ENCODE results near the gene SF3B2.

Gene SF3B2

DNA sequence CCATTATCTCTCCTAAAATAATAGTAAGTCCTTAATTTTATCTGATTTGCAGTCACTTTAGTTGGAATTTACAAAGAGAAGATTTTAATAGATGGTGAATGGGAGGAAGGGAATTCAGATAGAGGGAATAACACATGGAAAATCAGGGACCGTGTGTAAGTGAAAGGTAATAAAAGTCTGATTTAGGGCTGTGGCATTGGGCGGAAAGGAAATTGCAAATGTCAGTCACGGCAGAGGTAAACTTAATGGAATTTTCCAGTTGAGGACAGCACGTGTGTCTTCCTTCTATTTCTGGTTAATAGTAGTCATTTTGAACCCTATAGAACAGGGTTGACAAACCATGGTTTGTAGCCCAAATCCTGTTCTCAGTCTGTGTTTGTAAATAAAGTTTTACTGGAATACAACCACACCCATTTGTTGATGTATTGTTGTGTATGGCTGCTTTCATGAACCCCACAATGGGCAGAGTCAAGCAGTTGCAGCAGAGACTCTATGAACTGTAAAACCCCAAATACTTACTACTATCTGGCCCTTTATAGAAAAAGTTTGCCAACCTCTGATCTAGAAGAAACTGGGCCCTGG lies 52.0 kb downstream of the SF3B2 start:
- H3K4me3 ChIP-seq (ENCODE audit: low read depth, low read length), result no peak overlapping the region
- DNase-seq (ENCODE audit: low read depth), result no peak
- no peak for TF ChIP-seq MYC (IDR thresholded peaks at IDR 0.05; ENCODE audit: low read depth, low read length)
- TF ChIP-seq POLR2A (IDR thresholded peaks at IDR 0.05; ENCODE audit: extremely low read depth, insufficient read length), result no peak

DNA sequence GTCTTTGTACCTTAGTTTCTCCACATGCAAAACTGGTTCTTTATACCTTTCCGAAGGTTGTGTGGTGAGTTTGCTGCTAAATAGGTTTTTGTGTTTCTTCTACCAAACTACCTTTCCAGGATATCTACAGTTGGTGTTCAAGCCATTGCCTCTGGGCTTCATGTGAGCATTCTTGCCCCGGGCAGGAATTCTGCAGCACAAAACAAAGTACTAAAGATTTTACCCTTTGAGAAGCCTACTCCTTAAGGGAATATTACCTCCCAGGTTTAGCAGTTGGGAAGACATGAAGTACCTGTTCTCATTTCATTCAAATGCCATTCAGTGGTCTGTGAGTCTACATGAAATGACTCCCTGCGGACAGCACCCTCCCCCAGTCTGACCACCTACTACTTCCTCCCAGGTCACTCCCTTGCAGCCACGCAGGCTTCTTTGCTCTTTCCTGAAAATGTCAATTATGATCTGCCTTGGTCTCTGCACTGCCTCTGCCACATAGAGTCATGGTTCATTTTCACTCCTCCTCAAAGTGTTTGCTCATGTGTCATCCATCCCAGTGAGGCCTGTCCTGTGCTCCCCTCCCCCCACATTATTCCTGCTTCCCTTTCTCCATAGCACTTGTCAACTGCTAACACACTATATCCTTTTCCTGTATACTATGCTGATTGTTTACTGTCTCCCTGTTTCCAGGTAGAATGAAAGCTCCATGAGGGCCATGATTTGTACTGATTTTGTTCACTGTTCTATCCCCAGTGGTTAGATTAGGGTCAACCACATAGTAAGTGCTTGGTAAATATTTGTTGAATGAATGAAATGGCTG lies 54.8 kb downstream of the SF3B2 start:
- peak; percentile 70 for DNase-seq (ENCODE audit: low read depth)

DNA sequence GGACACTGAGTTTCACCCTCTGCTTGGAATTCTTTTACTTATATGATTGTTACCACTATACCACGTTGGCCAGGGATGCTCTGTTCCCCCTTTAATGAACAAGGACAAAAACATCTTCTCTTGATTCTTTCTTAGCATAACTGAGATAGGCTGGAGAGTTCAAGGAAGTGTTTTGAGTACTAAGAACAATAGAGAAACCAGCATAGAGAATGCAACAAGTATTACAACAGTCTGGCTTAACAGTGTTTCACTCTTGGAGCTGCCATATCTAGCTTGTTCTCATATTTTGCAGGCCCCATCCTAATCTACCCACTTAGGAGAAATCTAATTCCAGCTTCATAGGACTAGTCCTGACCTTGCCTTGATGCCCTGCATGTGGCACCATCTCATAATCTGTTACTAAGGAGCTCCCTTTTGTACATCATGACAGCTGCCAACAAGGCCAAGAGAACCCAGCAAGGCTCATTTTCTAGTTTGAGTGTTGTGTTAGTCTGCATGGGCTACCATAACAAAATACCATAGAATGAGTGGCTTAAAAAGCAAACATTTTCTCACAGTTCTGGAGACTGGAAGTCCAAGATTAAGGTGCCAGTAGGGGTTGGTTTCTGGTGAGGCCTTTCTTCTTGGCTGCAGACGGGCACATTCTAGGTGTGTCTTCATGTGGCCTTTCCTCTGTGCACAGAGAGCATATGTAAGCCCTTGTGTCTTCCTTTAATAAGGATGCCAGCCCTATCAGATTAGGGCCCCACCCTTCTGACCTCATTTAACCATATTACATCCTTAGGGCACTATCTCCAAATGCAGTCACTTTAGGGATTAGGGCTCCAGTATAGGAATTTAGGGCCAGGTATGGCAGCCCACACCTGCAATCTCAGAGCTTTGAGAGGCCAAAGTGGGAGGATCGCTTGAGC lies 55.7 kb downstream of the SF3B2 start:
- DNase-seq (ENCODE audit: low read depth), result no peak
- TF ChIP-seq, protein P1, sequence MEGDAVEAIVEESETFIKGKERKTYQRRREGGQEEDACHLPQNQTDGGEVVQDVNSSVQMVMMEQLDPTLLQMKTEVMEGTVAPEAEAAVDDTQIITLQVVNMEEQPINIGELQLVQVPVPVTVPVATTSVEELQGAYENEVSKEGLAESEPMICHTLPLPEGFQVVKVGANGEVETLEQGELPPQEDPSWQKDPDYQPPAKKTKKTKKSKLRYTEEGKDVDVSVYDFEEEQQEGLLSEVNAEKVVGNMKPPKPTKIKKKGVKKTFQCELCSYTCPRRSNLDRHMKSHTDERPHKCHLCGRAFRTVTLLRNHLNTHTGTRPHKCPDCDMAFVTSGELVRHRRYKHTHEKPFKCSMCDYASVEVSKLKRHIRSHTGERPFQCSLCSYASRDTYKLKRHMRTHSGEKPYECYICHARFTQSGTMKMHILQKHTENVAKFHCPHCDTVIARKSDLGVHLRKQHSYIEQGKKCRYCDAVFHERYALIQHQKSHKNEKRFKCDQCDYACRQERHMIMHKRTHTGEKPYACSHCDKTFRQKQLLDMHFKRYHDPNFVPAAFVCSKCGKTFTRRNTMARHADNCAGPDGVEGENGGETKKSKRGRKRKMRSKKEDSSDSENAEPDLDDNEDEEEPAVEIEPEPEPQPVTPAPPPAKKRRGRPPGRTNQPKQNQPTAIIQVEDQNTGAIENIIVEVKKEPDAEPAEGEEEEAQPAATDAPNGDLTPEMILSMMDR (IDR thresholded peaks at IDR 0.05; ENCODE audit: low read depth, low read length), result no peak
- TF ChIP-seq, protein P2, sequence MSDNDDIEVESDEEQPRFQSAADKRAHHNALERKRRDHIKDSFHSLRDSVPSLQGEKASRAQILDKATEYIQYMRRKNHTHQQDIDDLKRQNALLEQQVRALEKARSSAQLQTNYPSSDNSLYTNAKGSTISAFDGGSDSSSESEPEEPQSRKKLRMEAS (IDR thresholded peaks at IDR 0.05; ENCODE audit: low read depth, low read length), result no peak
- no peak for TF ChIP-seq MYC (IDR thresholded peaks at IDR 0.05; ENCODE audit: low read depth, low read length)
- no peak overlapping the region for H3K4me3 ChIP-seq (ENCODE audit: low read depth, low read length)

More for the DNA sequence above, 54.8 kb downstream of the SF3B2 start:
- TF ChIP-seq POLR2A (IDR thresholded peaks at IDR 0.05; ENCODE audit: extremely low read depth, insufficient read length), result no peak
- TF ChIP-seq, protein P2 (IDR thresholded peaks at IDR 0.05; ENCODE audit: low read depth, low read length), result 0 out of 2 replicates have a peak, but pooled peaks have one; percentile 6
- no peak overlapping the region for H3K4me3 ChIP-seq (ENCODE audit: low read depth, low read length)

DNA sequence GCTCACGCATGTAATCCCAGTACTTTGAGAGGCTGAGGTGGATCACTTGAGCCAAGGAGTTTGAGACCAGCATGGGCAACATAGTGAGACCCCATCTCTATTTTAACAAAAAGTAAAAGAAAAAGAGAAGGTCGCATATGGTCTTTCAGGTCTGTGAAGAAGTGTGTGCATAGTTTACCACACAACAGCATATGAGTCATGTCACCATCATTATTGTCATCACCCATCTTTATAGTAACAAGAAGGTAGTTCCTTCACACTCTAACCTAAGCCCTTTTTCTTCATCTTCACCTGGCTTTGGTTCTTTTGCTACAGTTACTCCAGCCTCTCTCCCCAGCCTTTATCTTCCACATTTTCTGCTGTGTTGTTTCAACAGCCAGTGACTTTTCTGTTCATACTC lies 57.1 kb downstream of the SF3B2 start:
- TF ChIP-seq, protein P1 (IDR thresholded peaks at IDR 0.05; ENCODE audit: low read depth, low read length), result no peak
- TF ChIP-seq POLR2A (IDR thresholded peaks at IDR 0.05; ENCODE audit: extremely low read depth, insufficient read length) (no peak), MYC (IDR thresholded peaks at IDR 0.05; ENCODE audit: low read depth, low read length) (no peak)
- TF ChIP-seq, protein P2 (IDR thresholded peaks at IDR 0.05; ENCODE audit: low read depth, low read length), result no peak
- DNase-seq (ENCODE audit: low read depth), result no peak
- no peak overlapping the region for H3K4me3 ChIP-seq (ENCODE audit: low read depth, low read length)

DNA sequence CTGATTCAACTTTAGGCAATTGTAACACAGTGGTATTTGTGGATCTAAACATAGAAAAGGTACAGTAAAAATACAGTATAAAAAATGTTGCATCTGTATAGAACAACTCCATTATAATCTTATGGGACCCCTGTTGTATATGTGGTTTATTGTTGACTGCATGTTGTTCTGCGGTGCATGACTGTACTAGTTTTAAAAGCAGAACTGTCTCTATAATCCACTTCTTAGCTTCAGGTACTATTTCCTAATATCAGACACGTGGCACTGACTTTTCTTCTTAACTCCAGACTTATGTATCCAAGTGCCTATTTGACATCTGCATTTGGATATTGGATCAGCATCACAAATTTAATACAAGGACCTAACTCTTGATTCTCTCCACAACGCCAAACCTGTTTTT lies 59.0 kb downstream of the SF3B2 start:
- DNase-seq (ENCODE audit: low read depth), result no peak
- TF ChIP-seq MYC (IDR thresholded peaks at IDR 0.05; ENCODE audit: low read depth, low read length), result no peak
- TF ChIP-seq, protein P1 (IDR thresholded peaks at IDR 0.05; ENCODE audit: low read depth, low read length), result no peak
- TF ChIP-seq, protein P2 (IDR thresholded peaks at IDR 0.05; ENCODE audit: low read depth, low read length), result no peak
- no peak for TF ChIP-seq POLR2A (IDR thresholded peaks at IDR 0.05; ENCODE audit: extremely low read depth, insufficient read length)
- no peak overlapping the region for H3K4me3 ChIP-seq (ENCODE audit: low read depth, low read length)

DNA sequence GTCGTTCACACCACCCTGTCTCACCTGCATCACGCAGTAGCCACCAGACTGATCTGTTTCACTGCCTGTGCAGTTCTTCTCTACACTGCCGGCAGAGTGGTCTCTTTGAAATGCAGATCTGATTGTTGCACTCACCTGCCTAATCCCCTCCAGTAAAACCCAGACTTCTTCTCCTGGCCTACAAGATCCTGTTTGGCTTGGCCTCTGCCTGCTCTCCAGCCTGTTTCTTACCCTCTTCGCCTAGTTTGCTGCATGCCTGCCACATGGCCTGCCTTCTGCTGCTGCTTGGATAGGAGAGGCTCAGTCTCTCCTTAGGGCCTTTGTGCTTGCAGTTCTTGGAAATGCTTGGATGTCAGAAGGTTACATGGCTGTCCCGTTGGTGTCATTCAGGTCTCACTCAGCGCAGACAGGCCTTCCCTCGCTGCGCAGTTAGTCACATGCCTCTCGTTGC lies 59.9 kb downstream of the SF3B2 start:
- DNase-seq (ENCODE audit: low read depth), result no peak
- TF ChIP-seq, protein P1 (IDR thresholded peaks at IDR 0.05; ENCODE audit: low read depth, low read length), result no peak
- TF ChIP-seq POLR2A (IDR thresholded peaks at IDR 0.05; ENCODE audit: extremely low read depth, insufficient read length) (no peak), MYC (IDR thresholded peaks at IDR 0.05; ENCODE audit: low read depth, low read length) (no peak)
- TF ChIP-seq, protein P2 (IDR thresholded peaks at IDR 0.05; ENCODE audit: low read depth, low read length), result no peak
- H3K4me3 ChIP-seq (ENCODE audit: low read depth, low read length), result no peak overlapping the region

Measured in NB4 (cell line).